Spleen (tissue), 11 donors: ENCODE results near the gene IGF2BP1. TPM values are rescaled to one million over a fixed set of nuclear protein-coding genes. Genes with fewer than 3 reads are reported as not detected.

ENCODE experiments used
- DNase-seq: peaks from one replicate; pipeline ENCODE4 v3.0.0-alpha.2; 2020
- H3K27ac ChIP-seq, 8 donors: fragments of 200-600 bp; sonication (generic) in 7 of 8; 1 replicate in 4 of 8; 2 replicates in 4 of 8; pipeline versions ENCODE4 v1.5.0 to v1.8.0; 2016 to 2021; ENCODE audit warnings: inconsistent platforms in 4 of 8, mild to moderate bottlenecking in 4 of 8, moderate library complexity in 1 of 8
- H3K27me3 ChIP-seq, 7 donors: fragments of 200-600 bp; sonication (generic) in 6 of 7; replicated peaks in 1 of 7; 1 replicate in 4 of 7; 2 replicates in 3 of 7; pipeline versions ENCODE4 v1.5.0 to v1.8.0; 2016 to 2021; ENCODE audit warnings: inconsistent platforms in 3 of 7, mild to moderate bottlenecking in 1 of 7
- H3K36me3 ChIP-seq, 6 donors: fragments of 200-600 bp; sonication (generic) in 5 of 6; 1 replicate in 4 of 6; 2 replicates in 2 of 6; pipeline versions ENCODE4 v1.5.0 to v1.8.0; 2016 to 2021; ENCODE audit warnings: inconsistent platforms in 2 of 6
- H3K4me1 ChIP-seq, 6 donors: fragments of 200-600 bp; sonication (generic) in 5 of 6; 1 replicate in 3 of 6; 2 replicates in 3 of 6; pipeline versions ENCODE4 v1.5.0 to v1.8.0; 2016 to 2021; ENCODE audit warnings: inconsistent platforms in 3 of 6
- H3K4me3 ChIP-seq, 8 donors: fragments of 200-600 bp; sonication (generic) in 7 of 8; 1 replicate in 4 of 8; 2 replicates in 4 of 8; pipeline versions ENCODE4 v1.5.0 to v1.8.0; 2016 to 2021; ENCODE audit warnings: inconsistent platforms in 4 of 8, mild to moderate bottlenecking in 4 of 8, moderate library complexity in 2 of 8
- H3K9me3 ChIP-seq, 8 donors: fragments of 200-600 bp; sonication (generic) in 7 of 8; 1 replicate in 4 of 8; 2 replicates in 4 of 8; pipeline versions ENCODE4 v1.5.0 to v1.8.0; 2016 to 2021; ENCODE audit warnings: inconsistent platforms in 4 of 8
- POLR2A ChIP-seq, 3 donors: fragments of 450-650 bp; IDR thresholded peaks; one replicate each; pipeline ENCODE4 v1.5.1; 2017; ENCODE audit warnings: antibody characterized with exemption in 3 of 3, mild to moderate bottlenecking in 1 of 3
- POLR2AphosphoS5 ChIP-seq, 3 donors: sonication (generic); formaldehyde crosslinking; IDR thresholded peaks; one replicate each; pipeline ENCODE4 v1.5.1; 2017; ENCODE audit warnings: antibody characterized with exemption in 3 of 3
- WGBS, 5 donors: extraction: QIAGEN DNeasy Blood & Tissue Kit in 3 of 5; methylation state at CpG; one replicate each; pipeline versions ENCODE4 v1.1.5 to v1.1.7; 2013 to 2018; 5-methylcytosine and 5-hydroxymethylcytosine counted together
- intact Hi-C: fragments of 100-400 bp; cut with DNase I; formaldehyde crosslinking; loops from one replicate; pipeline ENCODE4 v1.15.0; 2023; ENCODE audit warnings: low total_unique reads
- polyA plus RNA-seq, 3 donors: library from polyadenylated mRNA; stranded (reverse); fragments of 200-250 nt; gene quantifications; one replicate each; pipeline ENCODE4 v1.2.1, GENCODE V29; 2013
- total RNA-seq, 7 donors: library from RNA; depleted of rRNA in 3 of 7; stranded (reverse); fragments of >200 nt in 3 of 7; fragmentation: NEBNext Ultra II Directional in 4 of 7; extraction: Animal tissue kit (Norgen Biotek cat#: 25700) in 4 of 7; gene quantifications; one replicate each; pipeline versions ENCODE4 v1.1.0 to v1.2.1, GENCODE V29; 2016 to 2021
- TF ChIP-seq, protein P1 (sequence below), 11 experiments: fragments of 200-600 bp in 7 of 11; fragments of 450-650 bp in 4 of 11; sonication (generic) in 4 of 11; IDR thresholded peaks in 8 of 11; conservative IDR thresholded peaks in 3 of 11; 1 replicate in 7 of 11; 2 replicates in 4 of 11; pipeline versions ENCODE4 v1.4.0 to v1.8.0; 2016 to 2021; ENCODE audit warnings: antibody characterized with exemption in 11 of 11, inconsistent platforms in 4 of 11, mild to moderate bottlenecking in 1 of 11
- donor health status: healthy with polysubstance abuse.
- donor health status: DM: no; HTN: no; CAD: no; lungs with moderate emphysema.
- donor health status: DM: no; HTN: no; CAD: no.
- donor health status: Bipolar disorder and iron deficiency.
- donor health status: healthy.
- donor health status: DM: no; HTN: no; CAD: no.
- donor health status: DM: yes; HTN: yes; CAD: no.

Gene IGF2BP1
- total and polyA plus RNA-seq, 10 donors, result 0.17 TPM; not detected in 9

DNA sequence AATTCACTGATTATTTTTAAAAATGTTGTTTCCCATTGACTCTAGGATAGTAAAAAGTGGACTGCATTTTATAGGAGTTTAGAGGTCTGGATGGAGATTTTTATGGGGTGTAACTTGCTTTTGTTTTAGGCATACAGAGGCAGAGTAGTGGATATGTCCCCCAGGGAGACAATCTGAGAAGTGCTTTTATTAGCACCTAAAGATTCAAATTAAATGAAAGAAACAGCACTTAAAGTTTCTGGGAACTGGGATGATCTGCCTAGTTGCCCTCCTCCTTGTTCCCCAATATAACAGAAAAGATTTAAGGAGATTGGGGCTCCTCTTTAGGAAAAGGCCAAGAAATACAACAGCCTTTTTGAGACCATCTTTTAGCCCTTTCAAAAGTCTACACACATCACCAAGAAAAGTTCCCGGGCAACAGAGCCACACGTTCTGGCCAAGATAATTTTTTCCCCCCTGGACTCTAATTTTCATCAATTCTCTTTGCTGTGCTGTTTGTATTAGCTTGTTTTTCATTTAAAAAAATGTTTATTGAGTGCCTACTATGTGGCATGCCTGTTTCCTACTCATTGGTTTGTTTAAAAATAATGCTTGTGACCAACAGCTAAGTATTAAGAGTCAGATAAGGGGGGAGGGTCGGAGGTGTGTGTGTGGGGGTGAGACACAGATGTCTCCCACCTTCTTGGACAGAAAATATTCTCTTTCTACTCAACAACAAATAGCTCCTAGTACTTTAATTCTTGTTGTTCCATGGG, 2.5 kb upstream of the IGF2BP1 start:
- no peak for TF ChIP-seq POLR2A (IDR thresholded peaks at IDR 0.05)
- TF ChIP-seq, protein P1, sequence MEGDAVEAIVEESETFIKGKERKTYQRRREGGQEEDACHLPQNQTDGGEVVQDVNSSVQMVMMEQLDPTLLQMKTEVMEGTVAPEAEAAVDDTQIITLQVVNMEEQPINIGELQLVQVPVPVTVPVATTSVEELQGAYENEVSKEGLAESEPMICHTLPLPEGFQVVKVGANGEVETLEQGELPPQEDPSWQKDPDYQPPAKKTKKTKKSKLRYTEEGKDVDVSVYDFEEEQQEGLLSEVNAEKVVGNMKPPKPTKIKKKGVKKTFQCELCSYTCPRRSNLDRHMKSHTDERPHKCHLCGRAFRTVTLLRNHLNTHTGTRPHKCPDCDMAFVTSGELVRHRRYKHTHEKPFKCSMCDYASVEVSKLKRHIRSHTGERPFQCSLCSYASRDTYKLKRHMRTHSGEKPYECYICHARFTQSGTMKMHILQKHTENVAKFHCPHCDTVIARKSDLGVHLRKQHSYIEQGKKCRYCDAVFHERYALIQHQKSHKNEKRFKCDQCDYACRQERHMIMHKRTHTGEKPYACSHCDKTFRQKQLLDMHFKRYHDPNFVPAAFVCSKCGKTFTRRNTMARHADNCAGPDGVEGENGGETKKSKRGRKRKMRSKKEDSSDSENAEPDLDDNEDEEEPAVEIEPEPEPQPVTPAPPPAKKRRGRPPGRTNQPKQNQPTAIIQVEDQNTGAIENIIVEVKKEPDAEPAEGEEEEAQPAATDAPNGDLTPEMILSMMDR (IDR thresholded peaks at IDR 0.05 in 8 of 11, conservative IDR thresholded peaks at IDR 0.05 in 3 of 11), result no peak
- TF ChIP-seq POLR2AphosphoS5 (IDR thresholded peaks at IDR 0.05), result no peak
- no peak overlapping the region for H3K4me3 ChIP-seq
- no peak for DNase-seq
- peaks cover 0 to 39% (median 34%) of the 10 kb centered on the region in 6 donors for H3K4me1 ChIP-seq
- no peaks in the 10 kb centered on the region for H3K36me3 ChIP-seq
- peaks cover 27 to 100% (median 97%) of the 10 kb centered on the region in 7 donors for H3K27me3 ChIP-seq
- intact Hi-C loops, result no loop called here
- H3K9me3 ChIP-seq, result no peaks in the 10 kb centered on the region
- H3K27ac ChIP-seq, result no peak overlapping the region
- WGBS, 5 donors, result 41 to 54% (median 50%) methylated on average over 3 of the region's 3 CpGs

DNA sequence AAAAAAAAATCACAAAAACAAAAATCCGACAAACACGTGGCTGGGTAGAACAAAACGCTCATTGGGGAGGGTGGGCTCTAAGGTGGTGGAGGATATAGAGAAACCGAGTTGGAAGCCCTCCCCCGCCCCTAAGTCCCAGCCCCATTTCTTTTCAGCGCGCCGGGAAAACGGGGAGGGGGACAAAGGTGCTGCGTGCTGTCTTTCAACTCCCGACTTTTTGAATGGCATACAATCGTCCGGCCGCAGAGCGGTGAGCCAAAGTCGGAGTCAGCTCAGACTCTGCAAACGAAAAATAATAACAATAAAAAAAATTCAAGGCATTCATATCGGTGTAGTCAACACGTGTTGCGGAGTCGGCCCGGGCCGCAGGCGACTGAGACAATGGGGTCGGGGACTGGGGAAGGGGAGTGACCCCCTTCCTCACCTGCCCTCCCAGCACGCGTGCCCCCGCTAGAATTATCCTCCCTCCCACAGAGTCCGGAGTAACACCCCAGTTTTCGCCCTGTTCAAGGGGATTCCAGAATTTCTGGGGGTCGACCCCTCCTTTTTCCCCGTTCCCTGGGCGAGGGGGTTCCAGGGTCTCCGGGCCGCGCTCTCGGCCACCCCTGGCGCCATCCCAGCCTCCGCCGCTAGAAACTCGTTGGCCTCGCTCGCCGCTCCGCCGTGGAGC, 1.7 kb upstream of the IGF2BP1 start:
- H3K27me3 ChIP-seq, result peaks cover 27 to 100% (median 95%) of the 10 kb centered on the region in 7 donors
- H3K4me1 ChIP-seq, result peaks cover 0 to 39% (median 34%) of the 10 kb centered on the region in 6 donors
- H3K36me3 ChIP-seq, result no peaks in the 10 kb centered on the region
- DNase-seq, result no peak
- no peak for TF ChIP-seq POLR2A (IDR thresholded peaks at IDR 0.05)
- TF ChIP-seq, protein P1 (IDR thresholded peaks at IDR 0.05 in 8 of 11, conservative IDR thresholded peaks at IDR 0.05 in 3 of 11), result no peak
- TF ChIP-seq POLR2AphosphoS5 (IDR thresholded peaks at IDR 0.05), result peak in 2 of 3 donors; percentile 56 to 80
- H3K9me3 ChIP-seq, result no peaks in the 10 kb centered on the region
- H3K4me3 ChIP-seq, result peak overlapping the region in 3 of 8 donors; percentile 7 to 66 (median 12)
- H3K27ac ChIP-seq, result no peak overlapping the region
- intact Hi-C loops, result no loop called here
- 4 to 7% (median 5%) methylated on average over 31 to 46 of the region's 46 CpGs for WGBS, 5 donors

DNA sequence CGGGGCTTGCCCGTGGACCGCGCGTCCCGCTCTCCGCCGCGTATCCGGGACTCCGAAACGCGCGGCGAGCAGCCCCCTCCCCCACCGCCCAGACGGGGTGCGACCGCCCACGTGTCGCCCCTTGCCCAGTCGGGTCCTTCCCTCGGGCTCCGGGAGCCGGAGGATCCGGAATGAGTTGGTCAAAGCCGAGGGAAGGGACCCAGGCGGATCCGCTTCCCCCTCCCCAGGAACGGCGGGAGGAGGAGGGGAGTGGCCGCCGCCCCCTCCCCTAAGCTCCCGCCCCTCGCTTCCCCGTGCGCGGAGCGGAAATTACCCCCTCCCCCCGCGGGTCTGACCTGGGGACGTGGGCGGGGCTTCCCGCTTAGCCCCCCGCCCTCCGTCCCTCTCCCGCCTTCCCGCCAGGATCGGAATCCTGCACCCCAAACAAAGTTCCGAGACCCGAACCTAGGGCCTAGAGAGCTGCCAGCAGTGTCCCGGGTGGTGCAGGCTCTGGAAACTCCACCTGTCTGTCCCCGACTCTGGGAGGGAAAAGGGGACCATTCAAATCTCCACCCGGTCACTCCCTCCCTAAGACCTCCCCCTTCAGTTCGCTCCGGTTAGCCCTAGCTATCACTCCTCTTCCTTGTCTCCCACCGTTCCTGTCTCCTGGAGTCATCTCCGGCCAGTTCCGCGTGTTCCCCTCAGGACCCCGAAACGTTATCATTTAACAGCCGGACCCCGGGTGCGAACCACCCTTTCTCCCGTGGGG, 1.0 kb upstream of the IGF2BP1 start:
- WGBS, 5 donors, result 3 to 7% (median 4%) methylated on average over 25 to 63 of the region's 66 CpGs
- Histone ChIP-seq H3K36me3 (no peaks in the 10 kb centered on the region), H3K4me3 (peak overlapping the region in 3 of 8 donors; percentile 7 to 66 (median 12)), H3K27ac (no peak overlapping the region), H3K27me3 (peaks cover 27 to 100% (median 95%) of the 10 kb centered on the region in 7 donors), H3K9me3 (no peaks in the 10 kb centered on the region), H3K4me1 (peaks cover 0 to 39% (median 34%) of the 10 kb centered on the region in 6 donors)
- DNase-seq, result no peak
- TF ChIP-seq POLR2AphosphoS5 (IDR thresholded peaks at IDR 0.05) (no peak), POLR2A (IDR thresholded peaks at IDR 0.05) (no peak)
- TF ChIP-seq, protein P1 (IDR thresholded peaks at IDR 0.05 in 8 of 11, conservative IDR thresholded peaks at IDR 0.05 in 3 of 11), result no peak
- intact Hi-C loops, result no loop called here
